ENCODE measurements around the gene C16orf89.
"Not testable (repeated sequence)": the region's sequence is repeated elsewhere in the genome, so short reads cannot be mapped to it uniquely, and the experiment has no call there.

Gene C16orf89

DNA sequence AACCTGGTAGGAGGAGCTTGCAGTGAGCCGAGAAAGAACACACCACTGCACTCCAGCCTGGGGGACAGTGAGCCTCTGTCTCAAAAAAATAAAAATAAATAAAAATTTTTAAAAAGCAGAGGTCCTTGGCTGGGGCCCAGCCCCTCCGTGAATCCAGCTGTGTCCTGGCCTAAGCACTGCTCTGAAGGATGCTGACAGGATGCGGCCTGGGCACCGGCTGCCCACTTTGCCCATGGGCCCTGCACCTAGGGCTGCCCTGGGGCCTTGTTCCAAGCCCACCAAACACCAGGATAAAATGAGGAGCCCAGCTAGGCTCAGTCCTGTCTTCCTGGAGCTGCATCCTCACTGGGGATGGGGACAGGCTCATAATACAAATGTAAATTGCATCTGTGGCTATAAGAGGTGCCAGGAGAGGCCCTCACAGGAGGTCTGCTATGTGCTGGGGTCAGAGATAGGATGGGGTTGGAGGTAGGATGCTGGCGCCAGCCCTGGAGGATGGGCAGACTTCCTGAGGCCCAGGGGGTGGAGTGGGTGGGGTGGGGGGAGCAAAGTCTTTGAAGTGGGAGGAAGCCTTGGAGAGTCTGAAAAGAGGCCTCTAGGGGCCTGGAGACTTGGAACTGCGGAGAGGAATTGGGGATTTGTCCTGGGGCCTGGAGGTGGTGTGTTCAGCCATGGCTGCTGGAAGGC lies 6.2 kb downstream of the C16orf89 start:
- DNase-seq: no peak

DNA sequence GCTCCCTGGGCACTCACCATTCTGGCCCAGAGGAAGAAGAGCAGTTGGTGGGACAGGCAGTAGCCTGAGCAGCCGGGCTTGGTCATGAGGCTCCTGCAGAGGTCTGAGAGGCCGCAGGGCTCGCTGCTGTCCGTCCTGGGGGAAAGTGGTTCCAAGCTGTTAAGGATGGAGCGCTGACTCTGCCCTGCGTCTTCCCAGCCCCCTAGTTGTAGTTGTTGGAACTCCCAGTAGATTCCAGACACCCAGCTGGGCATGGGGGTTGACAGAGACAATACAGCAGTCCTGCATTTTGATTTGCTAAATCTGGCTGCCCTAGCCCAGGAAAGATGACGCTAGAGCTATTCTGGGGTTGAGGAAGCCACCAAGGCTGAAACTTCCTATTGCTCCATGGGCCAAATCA lies 7.3 kb downstream of the C16orf89 start:
- no peak for DNase-seq

DNA sequence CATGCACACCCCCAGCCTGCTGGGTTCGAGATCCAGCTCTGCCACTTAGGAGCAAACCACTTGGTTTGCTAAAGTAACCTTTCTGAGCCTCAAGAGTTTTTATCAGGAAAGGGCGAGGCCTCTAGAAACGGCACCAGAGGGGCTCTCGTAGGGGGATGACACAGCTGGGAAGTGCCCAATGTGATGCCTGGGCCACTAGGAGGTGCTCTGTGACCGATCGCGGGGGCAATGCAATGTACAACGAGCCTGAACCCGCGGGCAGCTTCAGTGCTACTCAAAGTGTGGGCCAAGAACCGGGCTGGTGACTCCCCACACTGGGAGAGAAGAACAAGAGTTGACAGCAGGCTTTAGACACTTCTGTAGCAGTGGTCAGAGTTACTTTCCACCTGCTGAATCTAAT lies 9.4 kb downstream of the C16orf89 start:
- DNase-seq: peak; percentile 64

DNA sequence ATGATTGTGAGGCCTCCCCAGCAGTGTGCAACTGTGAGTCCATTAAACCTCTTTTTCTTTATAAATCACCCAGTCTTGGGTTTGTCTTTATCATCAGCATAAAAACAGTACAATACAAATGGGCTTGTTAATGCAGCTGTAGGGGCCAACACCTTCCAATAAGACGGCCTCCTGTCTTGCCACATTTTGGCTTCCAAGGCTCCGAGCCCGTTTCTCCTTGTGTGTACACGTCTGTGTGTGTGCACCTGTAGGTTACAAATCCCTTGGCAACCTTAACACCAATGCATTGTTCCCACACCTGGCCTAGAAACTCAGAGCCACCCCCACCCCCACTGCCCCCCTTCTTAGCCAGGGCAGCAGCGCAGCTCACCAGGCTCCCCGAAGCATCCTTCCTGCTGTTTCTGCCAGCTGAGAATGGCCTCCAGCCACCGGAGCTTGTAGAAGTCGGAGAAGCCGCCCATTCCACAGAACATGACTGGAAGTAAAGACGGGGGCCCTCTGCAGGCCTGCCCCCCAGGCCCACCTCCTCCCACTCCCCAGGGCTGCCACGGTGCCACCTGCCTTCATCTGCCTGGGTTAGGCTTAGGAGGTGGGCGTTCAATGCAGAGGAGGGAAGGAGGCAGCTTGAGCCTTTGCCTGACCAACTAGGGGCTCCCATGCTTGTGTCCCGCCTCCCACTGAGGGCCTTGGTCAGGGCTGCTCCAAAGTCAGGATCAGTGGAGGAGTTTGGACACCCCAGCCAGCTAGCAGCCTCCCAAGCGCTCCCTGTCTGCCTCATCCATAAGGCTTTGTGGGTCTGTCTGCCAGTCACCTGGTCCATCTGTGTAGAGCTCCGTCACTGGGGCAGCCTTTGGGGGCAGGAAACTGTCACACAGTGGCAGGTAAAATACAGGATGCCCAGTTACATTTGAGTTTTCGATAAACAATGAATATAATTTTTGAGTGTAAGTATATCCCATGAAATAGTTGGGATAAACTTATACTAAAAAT lies 10.6 kb downstream of the C16orf89 start:
- no peak for DNase-seq

DNA sequence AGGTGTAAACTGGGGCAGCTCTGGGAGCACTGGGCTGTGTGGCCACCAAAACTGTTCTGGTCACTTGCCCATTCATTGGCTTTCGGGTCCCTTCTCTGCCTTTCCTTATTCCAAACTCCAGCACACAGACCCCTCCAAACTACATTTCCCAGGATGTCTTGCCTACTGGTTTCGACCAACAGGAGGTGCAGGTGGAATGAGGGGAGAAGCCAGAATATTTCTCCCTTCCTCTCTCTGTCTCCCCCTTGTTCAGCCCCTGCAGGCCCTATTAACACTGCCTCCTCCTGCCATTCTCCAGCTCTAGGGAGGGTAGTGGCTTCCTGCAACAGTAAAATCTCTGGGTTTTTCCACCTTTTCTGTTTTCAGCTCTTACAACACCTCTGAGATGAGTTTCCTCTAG lies 18.8 kb downstream of the C16orf89 start:
- DNase-seq: no peak

DNA sequence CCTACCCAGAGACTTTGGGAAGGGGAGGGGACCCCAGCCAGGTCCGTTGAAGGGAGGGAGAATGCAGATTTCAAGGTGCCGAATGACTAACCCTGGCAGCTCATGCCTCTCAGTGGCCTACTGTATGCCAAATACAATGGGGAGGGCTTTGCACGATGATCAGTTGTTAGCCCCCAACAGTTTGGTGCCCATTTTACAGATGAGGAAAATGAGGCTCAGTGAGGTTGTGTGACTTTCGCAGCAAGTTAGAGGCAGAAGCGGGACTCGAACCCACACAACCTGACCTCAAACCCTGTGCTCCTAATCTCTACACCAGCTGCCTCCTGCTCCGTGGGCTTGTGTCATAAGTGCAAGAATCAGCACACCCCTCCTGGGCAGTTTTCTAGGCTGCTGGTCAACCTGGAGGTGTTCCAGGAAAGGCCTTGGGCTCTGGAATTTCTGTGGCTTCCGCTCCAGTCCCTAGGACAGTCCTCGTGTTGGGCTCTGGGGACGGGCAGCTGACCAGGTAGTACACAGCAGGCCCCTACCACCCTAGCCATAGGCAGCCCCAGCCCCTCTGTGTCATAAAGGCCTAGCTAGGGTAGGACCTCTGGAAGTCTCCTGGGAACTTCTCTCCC lies 20.1 kb downstream of the C16orf89 start:
- no peak for DNase-seq

DNA sequence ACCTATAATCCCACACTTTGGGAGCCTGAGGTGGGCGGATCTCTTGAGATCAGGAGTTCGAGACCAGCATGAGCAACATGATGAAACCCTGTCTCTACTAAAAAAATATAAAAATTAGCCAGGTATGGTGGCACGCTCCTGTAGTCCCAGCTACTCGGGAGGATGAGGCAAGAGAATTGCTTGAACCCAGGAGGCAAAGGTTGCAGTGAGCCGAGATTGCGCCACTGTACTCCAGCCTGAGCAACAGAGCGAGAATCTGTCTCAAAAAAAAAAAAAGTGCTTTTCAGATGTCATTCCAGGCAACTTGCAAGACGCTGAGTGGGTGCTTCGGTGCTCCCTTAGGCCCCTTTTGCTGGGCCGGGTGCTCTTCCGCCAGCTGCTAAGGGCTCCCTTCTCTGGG lies 21.2 kb downstream of the C16orf89 start:
- DNase-seq: not testable (repeated sequence)

DNA sequence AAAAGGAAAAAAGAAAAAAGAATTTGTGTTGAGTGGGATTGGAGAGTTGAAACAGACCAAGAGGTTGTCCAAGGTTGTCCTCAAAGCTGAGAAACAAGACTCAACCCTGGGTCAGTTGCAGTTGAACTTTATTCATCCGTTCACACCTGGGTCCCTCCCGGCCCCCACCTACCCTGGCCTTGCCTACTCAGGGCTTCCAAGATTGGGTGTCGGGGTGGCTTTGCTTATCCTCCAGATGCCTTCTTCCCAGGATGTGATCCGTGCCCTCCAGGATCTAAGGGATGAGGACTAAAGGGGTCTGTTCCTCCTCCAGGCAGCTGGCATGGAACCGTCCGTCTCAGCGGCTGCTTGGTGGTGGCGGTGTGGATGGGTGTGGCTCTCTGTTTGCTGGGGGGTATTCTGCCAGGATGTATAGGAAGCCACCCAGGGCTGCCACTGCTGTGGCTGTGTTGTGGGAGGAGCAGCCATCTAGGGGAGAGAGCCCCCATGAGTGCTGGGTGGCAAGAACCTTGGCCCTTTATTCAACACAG lies 21.7 kb downstream of the C16orf89 start:
- no peak for DNase-seq

DNA sequence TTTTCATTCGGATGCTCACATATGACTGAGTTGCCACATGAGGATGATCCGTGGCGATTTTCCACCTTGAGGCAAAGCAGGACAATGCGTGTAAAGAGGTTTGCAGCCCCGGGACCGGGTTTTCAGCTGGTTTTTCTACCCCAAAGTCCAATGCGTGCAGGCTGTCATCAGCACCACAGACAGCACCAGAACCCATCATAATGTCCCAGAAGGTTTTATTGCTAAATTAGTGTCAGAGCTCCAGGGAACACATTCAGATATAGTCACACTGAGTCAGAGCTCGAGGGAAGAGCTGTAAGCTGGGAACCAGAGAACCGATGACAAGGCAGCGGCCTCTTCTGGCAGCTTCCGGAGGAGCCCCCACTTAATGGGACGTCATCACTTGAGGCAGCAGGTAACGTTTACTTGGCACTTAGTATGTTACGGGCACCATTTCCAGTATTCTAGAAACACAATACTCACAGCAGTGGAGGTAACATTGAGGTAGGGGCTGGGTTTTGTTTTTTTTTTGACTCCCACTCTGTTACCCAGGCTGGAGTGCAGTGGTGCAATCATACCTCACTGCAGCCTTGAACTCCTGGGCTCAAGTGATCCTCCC lies 23.1 kb downstream of the C16orf89 start:
- peak; percentile 47 for DNase-seq

DNA sequence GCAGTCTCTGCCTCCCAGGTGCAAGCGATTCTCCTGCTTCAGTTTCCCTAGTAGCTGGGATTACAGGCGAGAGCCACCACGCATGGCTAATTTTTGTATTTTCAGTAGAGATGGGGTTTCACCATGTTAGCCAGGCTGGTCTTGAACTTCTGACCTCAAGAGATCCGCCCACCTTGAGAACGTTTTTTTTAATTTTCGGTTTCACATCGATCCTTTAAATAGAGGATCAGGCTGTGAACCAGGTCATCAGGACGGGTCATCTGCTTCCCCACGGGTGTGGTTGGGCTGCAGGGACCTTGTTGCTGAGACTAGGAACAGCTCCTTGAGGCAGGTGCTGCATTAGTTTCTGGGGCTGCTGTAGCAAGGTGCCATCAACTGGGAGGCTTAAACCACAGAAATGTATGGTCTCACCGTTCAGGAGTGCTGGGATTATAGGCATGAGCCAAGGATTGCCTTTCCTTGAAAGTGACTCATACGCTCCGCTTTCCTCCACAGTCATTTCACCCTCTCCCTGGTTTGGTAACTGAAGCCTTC lies 24.1 kb downstream of the C16orf89 start:
- DNase-seq: peak; percentile 95

DNA sequence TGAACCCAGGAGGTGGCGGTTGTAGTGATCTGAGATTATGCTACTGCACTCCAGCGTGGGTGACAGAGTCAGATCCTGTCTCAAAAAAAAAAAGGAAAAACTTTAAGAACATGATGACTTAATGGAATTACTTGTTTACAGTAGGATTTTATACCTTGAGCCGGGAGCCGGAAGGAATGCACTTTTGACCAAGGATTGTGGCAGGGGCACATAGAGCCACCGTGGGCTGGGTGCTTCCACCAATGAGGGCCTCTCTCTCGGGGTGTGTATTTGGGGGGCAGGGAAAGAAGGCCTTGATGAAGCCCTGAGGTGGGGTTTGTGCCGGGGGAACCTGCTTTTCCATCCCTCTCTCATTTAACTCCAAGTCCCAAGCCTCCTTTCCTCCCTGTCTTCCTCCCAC lies 25.3 kb downstream of the C16orf89 start:
- DNase-seq: no peak

DNA sequence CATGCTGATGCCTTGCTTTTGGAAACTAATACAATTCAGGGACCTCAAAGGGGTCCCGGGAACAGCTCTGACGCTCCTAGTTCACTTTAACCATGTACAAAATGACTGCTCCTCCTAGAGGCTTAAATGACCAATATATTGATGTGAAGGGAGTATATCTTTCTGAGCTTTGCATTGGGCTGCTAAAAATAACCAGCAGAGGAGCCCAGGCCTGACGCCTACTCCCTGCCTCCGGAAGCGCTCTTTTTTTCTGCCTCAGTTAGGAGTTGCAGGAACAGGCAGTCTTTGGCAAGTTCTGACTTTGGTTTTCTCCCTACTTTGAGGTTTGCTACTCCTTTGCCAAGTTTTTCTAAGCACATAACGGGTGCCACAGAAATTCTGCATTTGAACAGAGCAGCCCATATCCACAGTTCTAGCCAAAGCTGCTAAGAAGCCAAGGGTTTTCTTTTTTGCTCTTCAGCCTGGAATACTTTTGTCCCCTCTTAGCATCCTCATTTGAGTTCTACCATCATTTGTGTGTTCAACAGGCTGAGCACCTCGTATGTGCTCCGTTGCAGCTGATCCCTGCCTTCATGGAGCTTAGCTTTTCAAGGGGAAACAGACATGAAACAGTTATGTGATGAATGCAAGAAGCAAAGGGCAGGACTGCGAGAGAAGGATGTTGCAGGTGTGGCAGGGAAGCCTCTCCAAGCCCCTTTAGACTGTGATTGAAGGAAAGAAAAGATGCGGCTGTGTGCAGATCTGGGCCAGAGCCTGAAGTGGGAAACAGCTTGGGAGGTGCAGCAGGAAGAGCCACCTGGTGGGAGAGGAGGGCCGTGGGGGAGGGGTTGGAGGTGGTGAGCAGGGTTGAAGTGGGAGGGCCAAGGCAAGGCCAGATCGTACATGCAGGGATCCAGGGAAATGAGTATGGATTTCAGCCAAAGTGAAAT lies 29.3 kb downstream of the C16orf89 start:
- DNase-seq: peak; percentile 72

DNA sequence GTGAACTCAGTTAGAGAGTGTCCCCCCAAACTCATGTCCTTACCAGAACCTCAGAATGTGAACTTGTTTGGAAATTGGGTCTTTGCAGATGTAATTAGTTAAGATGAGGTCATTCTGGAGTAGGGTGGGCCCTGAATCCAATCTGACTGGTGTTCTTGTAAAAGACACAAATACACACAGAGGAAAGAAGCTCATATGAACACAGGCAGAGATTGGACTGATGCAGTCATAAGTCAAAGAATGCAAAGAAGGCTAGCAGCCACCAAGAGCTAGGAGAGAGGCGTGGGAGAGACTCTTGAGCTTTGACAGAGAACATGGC lies 29.9 kb downstream of the C16orf89 start:
- no peak for DNase-seq

DNA sequence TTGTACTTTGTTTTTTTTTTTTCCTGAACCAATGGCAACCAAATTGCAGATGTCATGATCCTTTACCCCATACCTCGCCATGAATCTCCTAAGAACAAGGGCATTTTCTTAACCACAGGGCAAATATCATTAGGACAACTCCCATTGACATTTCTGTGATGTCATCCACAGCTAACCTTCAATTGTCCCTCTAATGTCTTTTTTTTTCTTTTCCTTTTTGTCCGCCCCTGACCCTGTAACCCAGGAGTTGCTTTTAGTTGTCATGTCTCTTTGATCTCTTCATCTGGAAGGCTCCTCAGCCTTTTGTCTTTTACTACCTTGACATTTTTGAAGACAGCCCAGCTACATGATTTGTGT lies 31.6 kb downstream of the C16orf89 start:
- DNase-seq: no peak

DNA sequence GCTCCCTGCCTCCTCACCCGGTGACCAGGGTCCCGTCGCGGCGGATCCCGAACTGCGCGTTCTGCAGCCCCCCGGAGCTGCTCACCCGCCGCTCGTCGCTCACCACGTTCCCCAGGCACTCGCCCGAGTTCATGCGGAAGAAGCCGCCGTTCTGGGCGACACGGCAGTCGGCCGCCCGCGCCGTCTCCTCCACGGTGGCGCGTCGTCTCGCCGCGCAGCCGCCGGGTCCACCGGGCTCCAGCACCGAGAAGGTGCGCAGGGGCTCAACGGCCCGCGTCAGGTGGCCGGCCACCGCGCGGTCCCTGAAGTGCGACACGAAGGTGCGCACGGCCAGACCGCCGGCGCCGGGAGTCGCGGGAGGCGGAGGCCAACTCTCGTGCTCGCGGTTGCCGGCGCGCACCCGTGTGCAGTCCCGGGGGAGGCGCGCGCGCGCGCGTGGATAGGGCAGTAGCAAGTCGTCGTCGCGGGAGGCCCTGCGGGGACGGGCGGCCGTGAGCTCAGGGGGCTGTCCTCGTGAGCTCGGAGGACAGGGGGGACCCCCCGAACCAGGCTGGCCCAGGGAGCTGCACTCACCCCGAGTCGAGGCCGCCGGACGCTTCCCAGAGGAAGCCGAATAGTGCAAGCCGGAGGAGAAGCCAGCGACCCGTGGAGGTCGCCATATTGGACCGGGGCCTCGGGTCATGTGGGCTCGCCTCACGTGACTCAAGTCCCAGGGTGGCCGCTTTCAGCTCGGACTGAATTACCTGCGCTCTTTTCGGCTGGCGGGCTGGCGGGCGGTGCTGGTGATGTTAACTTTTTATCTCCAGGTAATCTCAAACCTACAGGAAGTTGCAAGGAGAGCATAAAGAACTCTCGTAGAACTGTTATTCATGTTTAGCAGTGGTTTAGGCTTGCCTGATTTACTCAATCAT lies 32.2 kb downstream of the C16orf89 start, which contains the start of gene NAGPA:
TSS of gene NAGPA (minus strand) at position 680 of the 911 bp plus-strand sequence. CDS start at position 659, 21 bp downstream.
- peak; percentile 91 for DNase-seq

DNA sequence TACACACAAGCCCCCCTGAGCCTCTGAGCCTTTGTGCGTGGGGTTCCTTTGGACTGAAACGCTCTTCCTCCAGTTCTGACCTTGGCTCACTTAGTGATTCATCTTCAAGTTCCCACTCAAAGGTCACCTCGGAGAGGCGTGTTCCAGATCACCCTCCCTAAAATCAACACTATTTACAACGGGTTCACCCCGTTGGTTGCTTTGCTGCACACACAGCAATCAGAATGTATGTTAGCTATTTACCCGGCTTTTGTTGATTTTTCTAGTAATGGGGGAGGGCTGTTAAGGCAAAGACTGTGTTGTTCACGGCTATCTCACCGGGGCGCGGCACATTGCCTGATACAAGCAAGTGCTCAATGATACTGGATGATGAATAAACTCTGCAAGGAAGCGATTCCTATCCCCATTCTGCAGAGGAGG lies 33.0 kb downstream of the C16orf89 start:
- DNase-seq: no peak

DNA sequence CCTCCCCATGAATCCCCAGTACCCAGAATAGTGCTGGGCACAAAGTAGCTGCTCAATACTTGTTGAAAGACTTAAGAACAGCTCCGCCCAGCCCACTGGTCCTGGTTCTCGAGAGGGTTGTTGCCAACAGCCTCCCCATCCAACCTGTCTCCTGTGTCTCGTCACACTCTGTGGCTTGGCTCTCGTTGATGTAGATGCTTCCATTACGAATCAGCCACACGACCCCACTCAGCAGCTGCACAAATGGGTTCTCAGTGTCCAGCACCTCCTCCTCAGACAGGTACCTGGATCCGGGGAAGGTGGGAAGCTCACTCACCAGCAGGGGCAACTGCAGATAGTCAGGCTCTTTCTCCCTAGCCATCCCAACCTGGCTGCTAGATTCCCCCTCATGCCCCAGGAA lies 34.2 kb downstream of the C16orf89 start:
- no peak for DNase-seq

DNA sequence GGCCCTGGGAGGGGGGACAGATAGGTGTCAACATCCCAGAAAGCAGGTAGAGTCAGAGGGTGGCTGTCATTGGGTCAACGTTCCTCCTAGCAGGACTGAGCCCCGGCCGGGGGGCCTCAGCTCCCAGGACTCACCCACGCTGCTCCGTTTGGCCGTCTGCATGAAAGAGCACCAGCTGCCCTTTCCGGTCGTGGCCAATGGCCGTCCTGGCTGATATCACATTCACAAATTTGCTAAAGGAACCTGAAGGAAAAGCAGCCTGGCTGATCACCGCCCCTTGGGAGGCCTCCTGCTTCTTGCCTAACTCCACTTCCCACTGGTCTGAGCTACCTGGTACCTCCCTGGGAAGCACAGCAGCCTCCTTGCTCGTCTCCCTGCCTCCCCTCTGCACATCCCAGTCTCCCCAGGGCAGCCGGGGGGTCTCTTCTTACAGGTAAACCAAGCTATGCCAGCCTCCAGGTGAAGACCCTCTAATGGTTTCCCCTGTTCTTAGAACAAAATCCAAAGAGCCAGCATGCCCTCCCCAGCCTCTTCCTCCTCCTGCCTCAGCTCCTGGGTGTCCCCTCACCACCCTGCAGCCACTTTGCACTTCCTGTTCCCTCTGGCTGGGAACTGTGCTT lies 35.4 kb downstream of the C16orf89 start:
- no peak for DNase-seq

DNA sequence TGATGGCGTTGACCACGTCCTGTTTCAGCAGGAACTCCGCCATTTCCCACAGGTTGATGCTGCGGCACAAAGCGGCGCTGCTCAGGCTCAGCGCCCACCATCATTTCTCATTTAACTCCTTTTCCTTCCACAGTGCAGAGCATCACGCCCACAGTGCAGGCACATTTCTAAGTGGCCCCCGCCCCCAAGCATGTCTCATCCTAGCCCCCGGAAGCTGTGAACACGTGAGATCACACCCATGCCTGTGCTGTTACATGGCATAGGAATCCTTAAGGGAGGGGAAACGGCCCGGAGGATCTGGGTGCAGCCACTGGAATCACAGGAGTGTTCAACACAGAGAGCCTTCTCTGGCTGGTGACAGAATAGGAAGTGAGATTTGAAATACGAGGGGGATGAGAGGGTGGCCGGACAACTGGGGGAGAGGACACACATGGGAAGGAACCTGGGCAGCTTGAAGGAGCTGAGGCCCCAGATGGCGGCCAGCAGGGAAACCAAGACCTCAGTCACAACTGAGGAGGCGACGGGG lies 36.7 kb downstream of the C16orf89 start:
- no peak for DNase-seq
